Fibroblast of skin of left biceps (primary cell): ENCODE data around the gene TMOD2.
A peak's percentile ranks its signal among the peaks of the same experiment; 100 is the strongest.

ENCODE experiments used
- DNase-seq, 2 experiments: peaks; one replicate each; pipeline ENCODE4 v3.0.0-alpha.2; 2013; ENCODE audit warnings: low read depth in 2 of 2

Gene TMOD2

DNA sequence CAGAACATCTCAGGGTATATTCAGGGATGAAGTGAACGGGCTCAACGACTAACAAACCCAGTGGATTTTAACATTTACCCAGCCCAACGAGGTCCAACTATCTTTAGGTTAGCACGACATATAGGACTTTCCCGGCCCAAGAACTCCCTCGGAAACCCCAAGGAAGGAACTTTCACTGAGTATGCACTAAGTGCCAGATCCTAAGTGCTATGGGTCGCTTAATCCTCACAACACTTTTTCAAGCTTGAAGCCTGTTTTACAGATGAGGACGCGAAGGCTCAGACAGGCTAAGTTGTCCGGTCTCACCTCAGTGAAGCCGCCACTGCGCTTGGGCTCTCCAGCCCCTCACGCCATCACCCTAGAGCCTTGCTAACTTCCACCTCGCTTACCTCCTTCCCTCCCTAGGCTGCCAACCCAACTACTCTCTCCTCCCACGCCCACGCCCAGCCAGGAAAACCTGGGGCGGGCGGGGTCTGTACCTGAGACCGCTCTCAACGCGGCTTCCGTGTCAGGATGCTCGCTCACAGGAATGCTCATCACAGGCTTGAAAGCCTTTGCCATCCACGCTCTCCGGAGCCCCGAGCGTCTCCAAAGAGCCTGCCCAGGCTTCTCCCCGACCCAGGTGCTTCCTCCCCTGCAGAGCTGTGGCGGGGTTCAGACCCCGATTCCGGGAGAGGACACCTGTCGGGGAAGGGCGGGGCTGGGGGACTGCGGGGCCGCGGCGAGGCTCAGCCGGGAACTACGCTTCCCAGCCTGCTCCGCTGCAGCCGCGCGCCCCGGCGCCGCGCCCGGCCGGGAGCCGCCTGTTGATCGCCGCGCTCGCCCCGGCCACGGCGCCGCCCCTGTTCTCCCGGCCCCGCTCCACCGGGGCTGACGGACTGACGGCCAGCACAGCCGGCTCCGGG lies at the start of gene TMOD2:
TSS of gene TMOD2 (plus strand) at position 806 of the 905 bp plus-strand sequence. CDS start 14,845 bp downstream, outside the sequence.
- DNase-seq, result no peak

DNA sequence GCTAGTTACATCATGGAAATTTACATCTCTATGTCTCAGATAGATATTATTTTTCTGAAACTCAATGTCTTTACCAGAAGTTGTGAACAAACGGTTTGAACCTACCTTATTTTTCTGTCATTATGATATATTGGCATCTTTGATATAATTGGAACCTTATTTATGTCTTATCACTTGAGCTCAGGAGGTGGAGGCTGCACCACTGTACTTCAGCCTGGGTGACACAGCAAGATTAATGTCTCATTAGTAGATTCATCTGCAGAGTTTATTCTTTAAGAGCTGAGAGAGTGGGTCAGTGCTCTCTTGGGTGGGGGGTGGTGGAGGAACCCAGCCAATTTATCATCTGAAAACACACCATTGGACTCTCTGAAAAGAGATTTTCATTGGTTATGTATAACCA lies 48.7 kb upstream of the TMOD2 start:
- DNase-seq, result no peak

DNA sequence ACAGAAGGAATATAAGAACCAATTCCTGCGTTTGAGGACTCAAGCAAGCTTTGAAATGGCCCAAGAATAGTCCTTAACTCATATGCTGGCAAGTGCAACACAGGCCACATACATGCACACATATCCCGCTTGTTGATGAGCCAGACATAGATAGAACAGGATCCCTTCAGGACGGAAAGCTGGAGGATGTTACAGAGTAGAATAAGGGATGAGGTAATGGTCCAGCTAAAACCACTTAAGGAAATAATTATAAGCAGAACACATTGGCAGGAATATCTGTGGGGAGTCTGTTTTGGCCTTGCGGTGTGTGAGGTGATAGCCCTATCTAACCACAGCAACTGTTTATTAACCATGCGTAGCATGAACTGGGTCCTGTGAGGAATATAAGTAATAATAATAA lies 45.1 kb upstream of the TMOD2 start:
- peak in 1 of 2 experiments; percentile 16 for DNase-seq

DNA sequence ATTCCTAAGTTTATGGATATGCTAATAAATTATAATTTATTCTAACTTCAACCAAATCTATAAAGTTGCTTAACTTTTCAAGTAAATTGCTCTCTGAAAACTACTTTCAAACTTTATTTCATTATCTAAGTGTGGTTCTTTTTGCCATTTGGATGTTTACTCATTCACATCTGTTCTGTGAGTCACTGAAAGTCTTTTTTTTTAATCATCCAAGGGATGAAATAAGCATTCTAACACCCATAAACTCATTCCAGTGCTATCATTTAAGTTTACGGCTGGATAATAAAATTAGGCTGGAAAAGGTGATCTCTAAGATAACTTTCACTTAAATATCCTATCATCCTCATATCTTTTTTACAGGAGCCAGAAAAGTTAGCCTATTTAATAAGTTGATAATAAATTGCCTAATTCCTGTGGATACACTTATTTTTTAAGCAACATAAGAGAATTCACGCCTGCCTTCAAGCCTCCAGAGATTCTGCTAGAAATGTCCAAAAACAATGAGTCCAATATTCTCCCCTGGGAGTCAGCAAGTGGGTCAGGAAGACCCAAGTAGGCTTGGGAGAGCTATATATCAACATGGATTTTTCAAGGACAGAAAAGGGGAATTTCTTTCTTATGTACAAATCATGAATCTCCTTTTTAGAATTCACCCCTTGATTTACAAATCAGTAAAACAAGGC lies 44.3 kb upstream of the TMOD2 start:
- no peak for DNase-seq

DNA sequence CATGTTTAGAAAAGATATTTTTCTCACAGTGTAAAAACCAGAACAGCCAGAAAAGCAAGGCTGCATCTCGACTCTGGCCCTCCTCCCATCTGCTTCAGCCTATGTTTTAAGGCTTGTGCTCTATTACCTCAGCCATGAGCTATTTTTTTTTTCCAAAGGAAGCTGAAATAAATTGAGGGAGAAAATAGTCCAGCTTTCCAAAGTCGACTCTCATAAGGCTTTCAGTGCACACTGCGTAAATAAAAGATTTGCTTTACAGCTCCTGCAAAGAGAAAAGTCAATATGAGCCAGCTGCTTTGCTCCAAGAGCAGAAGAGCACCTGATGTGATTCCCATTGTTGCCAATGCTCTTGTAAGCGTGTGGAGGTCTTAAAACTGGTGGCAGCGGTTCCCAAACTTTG lies 43.4 kb upstream of the TMOD2 start:
- DNase-seq, result no peak

DNA sequence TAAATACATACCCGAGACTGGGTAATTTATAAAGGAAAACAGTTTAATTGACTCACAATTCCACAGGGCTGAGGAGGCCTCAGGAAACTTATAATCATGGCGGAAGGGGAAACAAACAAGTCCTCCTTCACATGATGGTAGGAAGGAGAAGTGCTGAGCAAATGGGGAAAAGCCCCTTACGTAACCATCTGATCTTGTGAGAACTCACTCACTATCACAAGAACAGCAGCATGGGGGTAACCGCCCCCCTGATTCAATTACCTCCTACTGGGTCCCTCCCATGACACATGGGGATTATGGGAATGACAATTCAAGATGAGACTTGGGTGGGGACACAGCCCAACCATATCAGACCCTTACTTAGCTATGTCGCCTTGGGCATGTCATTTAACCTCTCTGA lies 42.4 kb upstream of the TMOD2 start:
- no peak for DNase-seq

DNA sequence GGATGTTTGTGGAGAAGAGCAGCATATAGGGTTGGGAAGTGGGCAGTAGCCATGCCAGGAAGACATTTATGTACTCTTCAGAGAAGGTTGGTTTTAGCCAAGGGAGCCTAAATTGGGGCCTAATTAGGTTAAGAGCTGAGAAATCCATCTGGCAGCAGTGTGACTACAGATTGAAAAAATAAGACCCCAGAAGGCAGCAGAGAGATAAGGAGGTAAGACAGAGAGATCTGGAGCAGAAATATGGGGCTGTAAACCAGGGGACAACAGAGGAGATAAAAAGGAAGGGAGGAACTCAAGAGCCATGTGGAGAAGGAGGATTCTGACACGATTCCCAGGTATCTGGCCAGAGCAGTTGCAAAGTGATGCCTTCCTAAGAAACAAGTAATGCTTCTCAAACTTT lies 37.2 kb upstream of the TMOD2 start:
- no peak for DNase-seq

DNA sequence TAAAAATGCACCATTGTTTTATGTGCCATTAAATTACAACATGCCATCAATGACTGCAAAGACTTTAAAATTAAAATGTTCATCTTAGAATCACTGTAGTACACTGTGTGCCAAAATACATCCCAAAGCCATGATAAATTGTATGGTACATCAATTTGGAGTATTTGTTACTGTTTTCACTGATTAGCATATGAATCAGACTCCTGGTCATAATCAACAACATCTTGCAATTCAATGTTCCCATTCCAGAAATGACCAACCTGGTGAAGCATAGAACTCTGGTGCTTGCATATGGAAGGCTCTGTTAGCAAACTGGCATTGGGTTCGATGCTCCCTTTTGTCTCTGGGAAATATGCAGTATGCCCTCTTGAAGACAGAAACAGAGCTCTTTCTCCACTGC lies 36.5 kb upstream of the TMOD2 start:
- no peak for DNase-seq

DNA sequence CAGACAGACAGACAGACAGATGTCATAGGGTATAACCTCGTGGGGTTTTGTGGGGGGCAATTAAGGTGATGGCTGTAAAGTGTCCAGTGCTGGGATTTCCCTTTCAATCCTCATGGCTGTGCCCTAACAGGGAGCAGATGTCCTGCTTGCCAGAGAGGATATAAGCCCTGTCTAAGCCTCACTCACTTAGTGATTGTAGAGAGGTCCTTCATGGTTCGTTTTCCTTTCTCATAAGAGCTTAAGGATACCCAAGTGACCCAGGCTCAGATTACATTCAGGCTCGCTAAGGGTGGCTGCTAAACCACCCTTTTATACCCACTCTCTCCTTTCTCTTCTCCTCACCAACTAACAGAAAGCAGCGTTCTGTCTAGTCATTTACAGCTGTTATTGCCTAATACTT lies 33.2 kb upstream of the TMOD2 start:
- DNase-seq, result no peak

DNA sequence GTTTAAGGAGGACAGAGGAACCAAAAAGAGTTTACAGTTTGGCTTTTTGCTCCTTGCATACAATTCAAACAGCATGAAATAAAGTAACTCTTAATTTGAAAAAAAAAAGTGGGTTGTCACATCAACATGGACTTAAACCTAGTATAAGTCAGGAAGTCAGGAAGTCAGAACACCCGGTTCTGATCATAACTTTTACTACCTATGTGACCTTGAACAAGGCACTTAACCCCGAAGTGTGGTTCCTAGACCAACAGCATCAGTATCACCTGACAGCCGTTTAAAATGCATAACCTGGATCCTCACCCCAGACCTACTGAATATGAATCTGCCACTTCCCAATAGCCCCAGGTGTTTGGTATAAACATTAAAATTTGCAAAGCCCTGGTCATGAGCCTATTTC lies 32.7 kb upstream of the TMOD2 start:
- no peak for DNase-seq

DNA sequence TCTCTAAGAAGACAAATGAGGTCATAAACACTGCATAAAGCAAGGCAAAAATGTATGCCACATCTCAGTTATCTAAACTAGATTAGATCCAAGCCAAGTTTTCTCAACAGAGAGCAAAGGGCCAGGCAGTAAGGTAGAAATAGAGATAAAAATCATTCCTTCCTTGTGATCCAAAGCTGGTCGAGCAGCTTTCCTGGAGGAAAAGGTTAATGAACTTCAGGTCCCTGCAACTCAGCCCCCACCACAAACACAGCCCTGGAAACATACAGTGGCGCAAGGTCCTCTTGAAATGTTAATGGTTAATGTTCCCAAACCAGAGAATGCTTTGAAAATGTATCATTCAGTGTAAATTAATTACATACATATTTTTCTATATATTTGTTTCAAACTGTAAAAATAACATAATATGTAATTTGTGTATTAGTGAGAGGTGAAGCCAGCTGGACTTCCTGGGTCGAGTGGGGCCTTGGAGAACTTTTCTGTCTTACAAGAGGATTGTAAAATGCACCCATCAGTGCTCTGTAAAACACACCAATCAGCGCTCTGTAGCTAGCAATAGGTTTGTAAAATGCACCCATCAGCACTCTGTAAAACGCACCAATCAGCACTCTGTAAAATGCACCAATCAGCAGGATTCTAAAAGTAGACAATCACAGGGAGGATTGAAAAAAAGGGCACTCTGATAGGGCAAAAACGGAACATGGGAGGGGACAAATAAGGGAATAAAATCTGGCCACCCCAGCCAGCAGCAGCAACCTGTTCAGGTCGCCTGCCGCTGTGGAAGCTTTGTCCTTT lies 31.0 kb upstream of the TMOD2 start:
- DNase-seq, result no peak

DNA sequence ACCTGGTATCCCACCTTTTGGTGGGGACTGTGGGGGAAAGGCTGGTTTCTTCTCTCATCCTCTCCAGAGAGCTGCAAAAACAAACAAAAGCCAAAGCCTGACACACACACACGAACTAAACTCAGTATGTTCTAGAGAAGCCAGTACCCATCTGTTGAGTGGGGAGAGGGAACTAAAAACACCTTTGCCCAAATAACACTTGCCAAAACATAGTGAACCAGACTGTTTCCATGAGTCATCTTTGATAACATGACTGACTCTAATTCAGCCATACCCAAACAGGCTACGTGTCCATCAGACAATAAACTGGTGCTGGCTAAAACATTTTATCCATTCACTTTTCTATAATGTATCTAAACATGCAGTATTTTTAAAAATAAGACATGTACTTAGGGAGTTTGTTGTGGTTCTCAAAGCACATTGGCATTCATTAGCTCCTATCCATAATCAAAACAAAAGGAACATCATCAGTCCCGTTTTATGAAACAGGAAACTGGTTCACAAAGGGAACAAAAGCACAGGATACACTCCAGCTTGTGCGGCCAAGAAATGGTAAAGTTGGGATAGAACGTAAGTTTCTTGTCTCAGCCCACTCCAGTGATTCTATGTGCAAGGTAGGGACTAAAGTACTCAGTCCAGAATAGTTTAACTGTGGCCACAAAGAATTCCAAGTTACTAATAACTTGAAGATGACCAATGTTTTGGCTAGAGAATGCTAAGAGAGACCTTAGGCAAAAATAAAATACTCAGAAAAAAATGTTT lies 30.0 kb upstream of the TMOD2 start:
- DNase-seq, result no peak

DNA sequence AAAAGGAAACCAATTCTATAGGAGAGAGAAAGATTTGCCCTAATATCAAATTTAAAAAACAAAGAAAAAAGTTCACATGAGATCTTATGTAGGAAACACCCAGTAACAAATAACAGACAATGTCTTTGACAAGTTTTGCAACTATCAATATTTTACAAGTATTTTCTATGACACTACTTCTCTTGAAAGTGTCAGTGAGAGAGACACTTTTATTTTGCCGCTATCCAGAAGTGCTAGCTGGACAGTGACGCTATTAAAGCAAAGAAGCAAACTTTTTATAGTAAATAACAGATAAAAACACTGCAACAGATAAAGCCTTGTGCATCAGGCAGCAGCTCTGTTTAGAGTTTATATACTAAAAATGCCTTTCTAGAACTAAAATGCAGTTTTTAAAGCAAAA lies 27.2 kb upstream of the TMOD2 start:
- DNase-seq, result no peak

DNA sequence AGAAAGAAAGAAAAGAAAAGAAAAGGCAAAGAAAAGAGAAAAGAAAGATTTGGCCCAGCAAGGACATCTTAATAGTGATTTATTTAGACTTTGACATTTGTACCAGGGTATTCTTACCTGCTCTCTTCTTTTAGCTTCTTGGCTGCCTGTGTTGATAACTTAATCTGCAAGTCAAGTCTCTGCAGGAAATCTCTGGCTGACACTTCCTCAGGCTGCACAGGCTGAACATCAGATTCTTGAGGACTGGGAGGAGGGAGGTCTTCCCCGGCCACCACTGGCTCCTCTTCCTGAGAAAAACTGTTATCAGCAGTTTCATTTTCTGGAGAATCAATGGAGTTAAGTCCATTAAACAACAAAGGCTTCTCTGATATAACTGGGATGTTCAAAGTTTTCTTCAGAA lies 26.7 kb upstream of the TMOD2 start:
- DNase-seq, result no peak

DNA sequence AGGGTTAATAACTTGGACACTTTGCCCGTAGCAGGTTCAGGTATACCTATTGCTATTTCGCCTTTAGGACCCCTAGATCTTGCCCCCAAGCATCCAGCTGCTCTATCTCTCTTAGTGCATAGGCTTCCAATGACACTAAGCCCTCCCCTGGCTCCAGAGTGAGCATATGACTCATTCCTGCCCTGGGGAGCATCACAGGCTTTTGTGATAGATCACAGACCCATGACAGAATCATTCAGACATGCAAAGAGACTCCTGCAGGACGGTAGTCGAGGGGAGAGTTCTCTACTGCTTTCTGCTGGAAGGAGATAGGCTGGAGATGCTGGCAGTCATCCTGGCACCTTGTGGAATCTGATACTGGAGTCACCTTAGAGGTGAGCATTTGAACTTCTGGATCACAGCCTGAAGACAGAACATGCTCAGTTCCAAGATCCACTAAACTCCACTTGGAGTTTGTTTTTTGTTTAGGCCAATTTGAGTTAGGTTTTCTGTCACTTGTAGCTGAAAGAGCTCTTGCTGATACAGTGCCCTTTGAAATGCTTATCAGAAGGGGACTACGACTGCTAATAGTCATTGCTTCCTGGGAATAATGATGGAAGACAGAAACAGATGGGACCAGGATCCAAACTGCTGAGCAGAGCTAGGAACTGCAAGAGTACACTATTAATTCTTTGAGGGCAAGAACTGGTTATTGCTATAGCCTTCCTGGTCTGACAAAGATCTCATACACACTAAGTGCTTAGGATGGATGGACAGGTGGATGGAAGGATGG lies 24.9 kb upstream of the TMOD2 start:
- DNase-seq, result peak; percentile 62 to 64

DNA sequence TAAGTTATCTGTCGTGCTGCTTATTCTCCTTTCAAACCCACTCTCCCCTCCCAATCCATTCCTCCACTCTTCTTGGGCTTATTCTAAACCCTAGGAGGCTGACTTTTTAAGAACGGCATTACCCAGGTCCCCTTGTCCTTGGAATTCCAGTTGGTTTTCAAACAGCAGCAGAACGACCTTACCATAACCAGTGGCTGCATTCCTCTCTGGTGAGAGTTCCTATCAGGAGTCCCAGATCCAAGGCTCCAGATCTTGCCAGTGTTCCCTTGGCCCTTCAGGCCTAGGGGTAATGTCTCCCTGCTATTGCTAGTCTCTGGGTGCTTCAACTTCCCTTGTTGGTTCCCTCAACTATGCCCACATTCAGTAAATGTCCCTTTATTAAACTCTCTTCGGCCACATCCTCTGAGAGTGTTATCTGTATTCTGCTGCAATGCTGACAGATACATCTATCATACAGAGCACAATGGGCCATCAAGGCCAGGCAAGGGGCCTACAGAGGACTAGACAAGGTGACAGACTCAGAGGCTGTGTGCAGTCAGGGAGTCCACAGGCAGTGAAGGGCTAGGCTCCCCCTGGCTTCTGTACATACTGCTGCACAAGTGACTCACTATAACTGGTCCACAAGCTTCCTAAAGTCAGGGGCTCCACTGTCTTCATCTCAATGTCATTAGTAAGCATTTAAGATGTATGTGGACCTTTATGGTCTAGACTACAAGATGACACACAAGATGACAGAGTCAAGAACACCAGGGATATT lies 24.1 kb upstream of the TMOD2 start:
- DNase-seq, result no peak

DNA sequence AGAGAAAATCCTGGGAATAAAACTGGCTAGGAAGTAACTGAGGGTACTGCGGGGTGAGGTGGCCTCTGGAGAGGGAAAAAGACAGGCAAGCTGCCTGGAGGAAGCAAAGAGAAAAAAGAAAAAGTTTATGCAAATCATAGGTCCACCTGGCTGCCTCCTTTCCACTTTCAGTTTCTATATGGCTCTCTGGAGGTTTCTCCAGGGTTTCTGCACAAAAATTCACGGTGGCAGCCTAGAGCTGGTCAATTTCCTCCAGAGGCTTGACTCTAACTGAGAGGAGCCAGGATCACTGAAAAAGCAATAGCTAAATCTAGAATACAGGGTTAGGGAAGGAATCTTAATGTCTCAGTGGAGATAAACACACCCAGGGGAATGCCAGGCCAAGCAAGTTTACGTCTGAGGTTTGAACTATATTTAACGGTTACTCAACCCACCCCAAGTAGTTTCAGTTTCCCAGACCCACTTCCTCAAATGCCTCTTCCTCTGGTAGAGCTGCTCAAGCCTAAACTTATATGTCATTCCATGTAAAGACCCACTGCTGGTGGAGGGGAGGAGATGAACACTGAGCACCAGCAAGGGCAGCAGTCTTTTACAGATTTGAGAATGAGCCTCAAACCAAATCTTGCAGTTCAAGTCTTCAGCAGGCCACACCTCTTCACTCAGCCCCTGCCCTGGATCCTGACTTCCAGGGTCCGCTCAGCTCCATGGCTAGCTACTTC lies 19.7 kb upstream of the TMOD2 start:
- DNase-seq, result no peak

DNA sequence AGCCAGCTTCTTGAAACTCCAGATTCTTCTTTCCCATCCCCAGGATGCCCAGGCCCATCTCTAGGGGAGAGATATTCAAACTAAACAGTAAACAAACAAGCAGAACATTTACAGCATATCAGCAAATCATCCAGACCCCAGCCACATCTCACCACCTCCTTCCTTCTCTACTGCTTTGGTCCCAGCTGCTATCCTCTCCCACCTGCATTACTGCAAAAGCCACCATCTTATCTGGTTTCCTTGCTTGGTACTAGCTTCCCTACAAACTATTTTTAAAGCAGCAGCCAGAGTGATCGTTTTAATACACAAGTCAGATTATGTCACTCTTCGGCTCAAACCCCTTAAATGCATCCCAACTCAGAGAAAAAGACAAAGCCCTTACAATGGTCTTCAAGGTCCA lies 18.8 kb upstream of the TMOD2 start:
- no peak for DNase-seq

DNA sequence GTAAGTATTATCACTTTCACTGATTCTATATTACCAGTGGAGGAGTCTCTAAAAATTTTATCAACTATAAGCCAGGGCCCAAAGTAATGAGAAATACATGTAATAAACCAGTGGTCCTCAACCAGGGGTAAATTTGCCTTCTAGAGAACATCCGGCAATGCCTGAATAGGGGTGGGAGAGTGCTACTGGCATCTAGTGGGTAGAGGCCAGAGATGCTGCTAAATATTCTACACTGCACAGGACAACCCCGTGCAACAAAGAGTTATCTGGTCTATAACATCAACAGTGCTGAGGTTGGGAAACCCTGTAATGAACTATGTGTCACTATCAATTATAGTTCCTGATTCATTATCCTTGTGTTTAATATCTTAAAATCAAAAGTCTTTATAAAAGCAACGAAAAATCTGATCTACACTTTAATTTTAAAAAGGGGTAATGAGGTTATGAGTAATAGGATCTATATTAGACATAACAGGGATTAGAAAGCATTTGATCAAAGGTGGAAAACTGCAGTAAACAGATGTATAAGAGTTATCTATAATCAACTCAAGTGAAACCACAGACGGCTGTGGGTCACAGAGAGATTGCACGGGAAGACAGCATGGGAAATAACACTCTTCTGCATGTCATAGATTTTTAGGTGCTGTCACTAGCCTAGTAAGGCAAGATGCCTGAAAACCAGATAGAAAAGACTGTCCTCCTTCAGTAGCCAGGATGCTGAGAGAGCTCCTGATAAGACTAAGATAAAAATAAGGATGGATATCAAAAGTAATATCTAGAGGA lies 16.0 kb upstream of the TMOD2 start:
- no peak for DNase-seq
